HL-60 (cell line): ENCODE results near the gene GTPBP6.
"Not testable (repeated sequence)": the region's sequence is repeated elsewhere in the genome, so short reads cannot be mapped to it uniquely, and the experiment has no call there.

Experiments
- DNase-seq, 2 experiments: peaks; one replicate each; pipeline ENCODE4 v3.0.0-alpha.2; 2010 to 2020; ENCODE audit warnings: low read depth in 1 of 2, low spot score in 1 of 2
- H3K27ac ChIP-seq: fragments of 250-450 bp; sonication (Bioruptor Pico); replicated peaks from 2 replicates; pipeline ENCODE4 v1.5.1; 2020; ENCODE audit warnings: mild to moderate bottlenecking, moderate library complexity
- H3K27me3 ChIP-seq: fragments of 250-450 bp; sonication (Bioruptor Pico); 2 replicates; pipeline ENCODE4 v1.5.1; 2021; ENCODE audit warnings: mild to moderate bottlenecking, moderate library complexity; ENCODE audit not compliant: insufficient read depth, poor library complexity, severe bottlenecking
- H3K4me3 ChIP-seq: replicated peaks from 2 replicates; pipeline ENCODE4 v1.5.1; 2011; ENCODE audit warnings: mild to moderate bottlenecking, control low read depth, low read length; ENCODE audit not compliant: insufficient read depth
- GABPA ChIP-seq: IDR thresholded peaks from 2 replicates; pipeline ENCODE4 v1.6.1; 2012; ENCODE audit warnings: low read depth
- POLR2AphosphoS5 ChIP-seq: IDR thresholded peaks from 2 replicates; pipeline ENCODE4 v1.6.1; 2012; ENCODE audit warnings: low read depth
- SPI1 ChIP-seq: IDR thresholded peaks from 2 replicates; pipeline ENCODE4 v1.6.1; 2012; ENCODE audit warnings: low read depth, mild to moderate bottlenecking, borderline replicate concordance
- TF ChIP-seq, protein P1 (sequence below): IDR thresholded peaks from 2 replicates; pipeline ENCODE4 v1.6.1; 2012; ENCODE audit warnings: low read depth; ENCODE audit not compliant: insufficient replicate concordance
- TF ChIP-seq, protein P2 (sequence below): IDR thresholded peaks from one replicate; pipeline ENCODE4 v1.5.1; 2011; ENCODE audit warnings: low read length, control low read depth, inconsistent platforms; ENCODE audit not compliant: insufficient read depth

Gene GTPBP6

GRCh38 chrX:330726-331150, 12.1 kb upstream of the GTPBP6 start:
- Histone ChIP-seq H3K4me3 (no peak overlapping the region), H3K27ac (no peak overlapping the region), H3K27me3 (peaks cover 10% of the 10 kb centered on the region)
- TF ChIP-seq, protein P1, sequence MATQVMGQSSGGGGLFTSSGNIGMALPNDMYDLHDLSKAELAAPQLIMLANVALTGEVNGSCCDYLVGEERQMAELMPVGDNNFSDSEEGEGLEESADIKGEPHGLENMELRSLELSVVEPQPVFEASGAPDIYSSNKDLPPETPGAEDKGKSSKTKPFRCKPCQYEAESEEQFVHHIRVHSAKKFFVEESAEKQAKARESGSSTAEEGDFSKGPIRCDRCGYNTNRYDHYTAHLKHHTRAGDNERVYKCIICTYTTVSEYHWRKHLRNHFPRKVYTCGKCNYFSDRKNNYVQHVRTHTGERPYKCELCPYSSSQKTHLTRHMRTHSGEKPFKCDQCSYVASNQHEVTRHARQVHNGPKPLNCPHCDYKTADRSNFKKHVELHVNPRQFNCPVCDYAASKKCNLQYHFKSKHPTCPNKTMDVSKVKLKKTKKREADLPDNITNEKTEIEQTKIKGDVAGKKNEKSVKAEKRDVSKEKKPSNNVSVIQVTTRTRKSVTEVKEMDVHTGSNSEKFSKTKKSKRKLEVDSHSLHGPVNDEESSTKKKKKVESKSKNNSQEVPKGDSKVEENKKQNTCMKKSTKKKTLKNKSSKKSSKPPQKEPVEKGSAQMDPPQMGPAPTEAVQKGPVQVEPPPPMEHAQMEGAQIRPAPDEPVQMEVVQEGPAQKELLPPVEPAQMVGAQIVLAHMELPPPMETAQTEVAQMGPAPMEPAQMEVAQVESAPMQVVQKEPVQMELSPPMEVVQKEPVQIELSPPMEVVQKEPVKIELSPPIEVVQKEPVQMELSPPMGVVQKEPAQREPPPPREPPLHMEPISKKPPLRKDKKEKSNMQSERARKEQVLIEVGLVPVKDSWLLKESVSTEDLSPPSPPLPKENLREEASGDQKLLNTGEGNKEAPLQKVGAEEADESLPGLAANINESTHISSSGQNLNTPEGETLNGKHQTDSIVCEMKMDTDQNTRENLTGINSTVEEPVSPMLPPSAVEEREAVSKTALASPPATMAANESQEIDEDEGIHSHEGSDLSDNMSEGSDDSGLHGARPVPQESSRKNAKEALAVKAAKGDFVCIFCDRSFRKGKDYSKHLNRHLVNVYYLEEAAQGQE: no peak
- TF ChIP-seq SPI1: no peak
- no peak for DNase-seq

GRCh38 chrX:330141-330725, 11.6 kb upstream of the GTPBP6 start:
- not testable (repeated sequence) for H3K27me3 ChIP-seq, H3K27ac ChIP-seq, DNase-seq, H3K4me3 ChIP-seq

DNA sequence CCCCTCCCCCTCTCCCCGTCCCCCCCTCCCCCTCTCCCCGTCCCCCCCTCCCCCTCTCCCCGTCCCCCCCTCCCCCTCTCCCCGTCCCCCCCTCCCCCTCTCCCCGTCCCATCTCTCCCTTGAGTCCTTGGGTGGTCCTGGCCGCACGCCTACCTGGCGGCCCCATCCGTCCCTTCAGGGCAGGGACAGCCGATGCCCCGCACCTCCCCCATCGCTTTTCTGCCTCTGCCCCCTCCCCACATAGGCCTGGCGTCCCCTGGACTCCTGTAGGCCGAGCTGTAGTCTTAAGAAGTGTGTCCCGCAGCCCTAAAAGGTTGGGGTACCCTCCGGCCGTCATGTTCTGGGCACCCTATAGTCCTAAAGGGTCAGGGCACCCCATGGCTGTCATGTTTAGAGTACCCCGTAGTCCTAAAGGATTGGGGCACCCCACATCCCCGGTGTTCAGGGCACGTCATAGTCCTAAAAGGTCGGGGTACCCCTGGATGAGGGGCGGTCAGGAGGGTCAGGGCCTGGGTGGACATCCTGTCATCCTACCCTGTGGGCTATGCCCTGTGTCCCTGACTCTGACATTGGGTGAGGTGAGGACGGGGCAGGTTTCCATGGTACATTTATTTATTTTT, 10.8 kb upstream of the GTPBP6 start:
- peaks cover 10% of the 10 kb centered on the region for H3K27me3 ChIP-seq
- no peak overlapping the region for H3K4me3 ChIP-seq
- H3K27ac ChIP-seq: no peak overlapping the region
- no peak for TF ChIP-seq GABPA
- TF ChIP-seq, protein P2, sequence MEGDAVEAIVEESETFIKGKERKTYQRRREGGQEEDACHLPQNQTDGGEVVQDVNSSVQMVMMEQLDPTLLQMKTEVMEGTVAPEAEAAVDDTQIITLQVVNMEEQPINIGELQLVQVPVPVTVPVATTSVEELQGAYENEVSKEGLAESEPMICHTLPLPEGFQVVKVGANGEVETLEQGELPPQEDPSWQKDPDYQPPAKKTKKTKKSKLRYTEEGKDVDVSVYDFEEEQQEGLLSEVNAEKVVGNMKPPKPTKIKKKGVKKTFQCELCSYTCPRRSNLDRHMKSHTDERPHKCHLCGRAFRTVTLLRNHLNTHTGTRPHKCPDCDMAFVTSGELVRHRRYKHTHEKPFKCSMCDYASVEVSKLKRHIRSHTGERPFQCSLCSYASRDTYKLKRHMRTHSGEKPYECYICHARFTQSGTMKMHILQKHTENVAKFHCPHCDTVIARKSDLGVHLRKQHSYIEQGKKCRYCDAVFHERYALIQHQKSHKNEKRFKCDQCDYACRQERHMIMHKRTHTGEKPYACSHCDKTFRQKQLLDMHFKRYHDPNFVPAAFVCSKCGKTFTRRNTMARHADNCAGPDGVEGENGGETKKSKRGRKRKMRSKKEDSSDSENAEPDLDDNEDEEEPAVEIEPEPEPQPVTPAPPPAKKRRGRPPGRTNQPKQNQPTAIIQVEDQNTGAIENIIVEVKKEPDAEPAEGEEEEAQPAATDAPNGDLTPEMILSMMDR: no peak
- TF ChIP-seq, protein P1: no peak
- TF ChIP-seq POLR2AphosphoS5: no peak
- no peak for TF ChIP-seq SPI1
- DNase-seq: no peak

DNA sequence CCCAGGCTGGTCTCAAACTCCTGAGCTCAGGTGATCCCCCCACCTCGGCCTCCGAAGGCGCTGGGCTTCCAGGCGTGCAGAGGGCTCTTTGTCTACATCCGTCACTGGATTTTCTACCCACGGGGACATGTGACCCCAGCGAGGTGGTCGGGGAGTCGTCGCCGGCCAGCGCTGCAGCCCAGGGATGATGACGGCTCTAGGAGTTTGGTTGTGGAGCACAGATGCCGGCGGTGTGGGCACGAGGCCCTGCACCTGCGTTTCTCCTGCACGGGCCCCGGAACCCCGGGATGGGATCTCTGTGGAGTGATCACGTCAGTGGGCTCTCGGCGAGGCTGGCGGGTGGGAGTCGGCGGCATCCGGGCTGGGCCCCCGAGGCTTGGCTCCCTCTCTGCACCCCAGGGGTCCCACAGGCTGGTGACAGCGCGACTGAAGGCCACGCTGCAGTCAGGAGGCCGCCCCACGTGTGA, 9.1 kb upstream of the GTPBP6 start:
- Histone ChIP-seq H3K27ac (no peak overlapping the region), H3K27me3 (peaks cover 10% of the 10 kb centered on the region), H3K4me3 (no peak overlapping the region)
- TF ChIP-seq POLR2AphosphoS5: no peak
- no peak for DNase-seq

GRCh38 chrX:324664-325063, 6.1 kb upstream of the GTPBP6 start:
- not testable (repeated sequence) for H3K27me3 ChIP-seq, H3K4me3 ChIP-seq, H3K27ac ChIP-seq, DNase-seq
